KBM-7 (cell line): ENCODE data around the gene DMWD.

Experiments
- DNase-seq: peaks from one replicate; pipeline ENCODE4 v3.0.0-alpha.2; 2015
- in situ Hi-C: fragments of 300-500 bp; cut with MboI; formaldehyde crosslinking; loops from 2 replicates; pipeline ENCODE4 v1.14.3; 2020; ENCODE audit warnings: low sequenced_read_pairs, low pct_unique_long_range_greater_than_20kb, mixed read lengths

Gene DMWD, protein sequence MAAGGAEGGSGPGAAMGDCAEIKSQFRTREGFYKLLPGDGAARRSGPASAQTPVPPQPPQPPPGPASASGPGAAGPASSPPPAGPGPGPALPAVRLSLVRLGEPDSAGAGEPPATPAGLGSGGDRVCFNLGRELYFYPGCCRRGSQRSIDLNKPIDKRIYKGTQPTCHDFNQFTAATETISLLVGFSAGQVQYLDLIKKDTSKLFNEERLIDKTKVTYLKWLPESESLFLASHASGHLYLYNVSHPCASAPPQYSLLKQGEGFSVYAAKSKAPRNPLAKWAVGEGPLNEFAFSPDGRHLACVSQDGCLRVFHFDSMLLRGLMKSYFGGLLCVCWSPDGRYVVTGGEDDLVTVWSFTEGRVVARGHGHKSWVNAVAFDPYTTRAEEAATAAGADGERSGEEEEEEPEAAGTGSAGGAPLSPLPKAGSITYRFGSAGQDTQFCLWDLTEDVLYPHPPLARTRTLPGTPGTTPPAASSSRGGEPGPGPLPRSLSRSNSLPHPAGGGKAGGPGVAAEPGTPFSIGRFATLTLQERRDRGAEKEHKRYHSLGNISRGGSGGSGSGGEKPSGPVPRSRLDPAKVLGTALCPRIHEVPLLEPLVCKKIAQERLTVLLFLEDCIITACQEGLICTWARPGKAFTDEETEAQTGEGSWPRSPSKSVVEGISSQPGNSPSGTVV

DNA sequence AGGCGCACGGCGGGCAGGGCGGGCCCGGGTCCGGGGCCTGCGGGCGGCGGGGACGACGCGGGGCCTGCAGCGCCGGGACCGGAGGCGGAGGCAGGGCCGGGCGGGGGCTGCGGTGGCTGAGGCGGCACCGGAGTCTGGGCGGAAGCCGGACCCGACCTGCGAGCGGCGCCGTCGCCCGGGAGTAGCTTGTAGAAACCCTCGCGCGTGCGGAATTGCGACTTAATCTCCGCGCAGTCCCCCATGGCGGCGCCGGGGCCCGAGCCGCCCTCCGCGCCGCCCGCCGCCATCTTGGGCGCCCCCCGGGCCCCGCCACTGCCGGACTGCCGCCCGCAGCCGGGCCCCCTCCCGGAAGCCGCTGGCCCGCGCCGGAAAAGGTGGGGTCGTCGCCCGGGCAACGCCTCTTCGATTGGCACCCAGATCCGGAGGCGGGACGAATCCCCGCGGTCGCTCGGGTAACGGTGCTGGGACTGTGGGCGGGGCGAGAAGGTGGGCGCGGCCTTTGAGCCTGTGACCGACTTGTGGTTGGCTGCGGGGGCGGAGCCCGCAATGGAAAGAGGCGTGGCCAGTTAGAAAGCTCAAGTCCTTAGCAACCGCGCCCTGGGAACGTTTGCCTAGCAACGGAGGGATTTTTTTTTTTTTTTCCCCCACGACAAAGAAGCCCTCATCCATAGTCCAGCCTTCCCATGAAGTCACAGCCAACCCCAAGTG is at the start of gene DMWD:
DMWD (minus strand) TSS at position 376 of the 708 bp plus-strand sequence; CDS start at position 287, 89 bp downstream.
- peak; percentile 99 for DNase-seq
- in situ Hi-C loops, result no loop called here

DNA sequence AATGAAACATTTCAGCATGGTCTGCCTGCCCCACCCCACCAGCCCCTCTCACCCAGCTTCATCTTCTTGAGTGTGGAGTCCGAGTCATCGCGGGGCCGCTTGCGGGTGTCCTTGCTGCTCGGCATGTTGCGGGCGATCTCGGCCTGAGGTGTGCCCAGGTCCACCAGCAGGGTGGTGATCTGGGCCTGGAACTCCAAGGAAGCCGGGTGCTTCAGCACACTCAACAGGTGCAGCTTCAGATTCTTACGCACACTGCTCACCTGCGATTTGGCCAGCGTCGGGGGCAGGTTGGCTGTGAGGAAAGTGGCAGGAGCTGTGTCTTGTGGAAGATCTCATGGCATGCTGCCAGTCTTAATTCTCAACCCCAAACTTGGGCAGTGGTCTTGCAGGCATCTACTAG is 49.6 kb upstream of the DMWD start:
- in situ Hi-C loops, result no loop called here
- DNase-seq, result no peak

DNA sequence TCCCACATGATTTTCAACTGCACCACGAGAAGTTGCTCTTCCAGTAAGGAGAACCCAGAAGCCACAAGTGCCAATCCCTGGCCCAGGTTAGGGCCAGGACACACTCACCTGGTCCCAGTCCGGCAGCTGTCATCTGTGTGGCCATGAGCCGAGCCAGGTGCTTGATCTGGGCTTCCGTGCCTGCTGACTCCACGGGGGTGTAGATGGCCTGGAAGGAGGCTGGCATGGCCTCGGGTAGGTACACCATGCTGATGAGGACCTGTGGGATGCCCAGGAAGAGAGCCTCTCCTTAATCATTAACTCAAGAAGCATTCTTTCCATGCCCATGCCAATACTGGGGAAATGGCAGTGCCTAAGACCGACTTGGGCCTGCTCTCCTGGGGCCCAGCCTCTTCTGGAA is 42.3 kb upstream of the DMWD start:
- no peak for DNase-seq
- in situ Hi-C loops, result no loop called here

DNA sequence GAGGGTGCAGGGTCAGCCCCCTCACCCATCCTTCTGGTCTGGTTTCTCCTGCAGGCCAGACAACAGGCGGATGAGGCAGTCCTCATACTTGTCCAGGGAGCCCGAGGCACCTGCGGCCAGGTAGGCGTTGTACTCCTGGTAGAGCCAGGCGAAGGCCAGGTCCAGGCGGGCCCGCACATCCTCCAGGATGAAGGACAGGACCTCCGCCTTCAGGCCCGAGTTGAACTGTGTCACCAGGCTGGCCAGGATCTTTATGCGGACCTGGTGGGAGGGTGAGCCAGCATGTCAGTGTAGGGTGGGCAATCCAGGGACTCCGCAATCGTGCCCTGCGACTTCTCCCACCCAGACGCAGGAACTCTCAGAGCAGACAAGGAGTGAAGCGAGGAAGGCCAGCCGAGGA is 36.3 kb upstream of the DMWD start:
- DNase-seq, result no peak
- in situ Hi-C loops, result no loop called here

DNA sequence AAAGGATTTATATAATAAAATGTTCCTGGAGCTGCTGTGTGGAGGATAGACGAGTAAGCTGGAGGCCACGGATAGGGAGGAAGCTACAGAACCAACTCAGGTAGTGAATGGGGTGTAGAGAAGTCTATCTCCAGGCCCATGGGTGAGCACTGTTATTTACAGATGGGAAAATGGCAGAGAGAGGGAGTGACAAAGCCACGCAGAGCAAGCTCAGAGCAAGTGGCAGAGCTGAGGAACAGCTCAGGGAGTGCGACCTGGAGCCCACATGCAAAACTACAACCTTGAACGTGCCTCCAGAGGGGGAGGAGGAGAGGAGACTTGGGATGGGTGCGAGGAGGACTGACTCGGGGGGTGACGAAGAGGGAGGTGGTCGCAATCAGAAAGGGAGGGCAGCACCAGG is 35.9 kb upstream of the DMWD start:
- in situ Hi-C loops, result no loop called here
- no peak for DNase-seq

DNA sequence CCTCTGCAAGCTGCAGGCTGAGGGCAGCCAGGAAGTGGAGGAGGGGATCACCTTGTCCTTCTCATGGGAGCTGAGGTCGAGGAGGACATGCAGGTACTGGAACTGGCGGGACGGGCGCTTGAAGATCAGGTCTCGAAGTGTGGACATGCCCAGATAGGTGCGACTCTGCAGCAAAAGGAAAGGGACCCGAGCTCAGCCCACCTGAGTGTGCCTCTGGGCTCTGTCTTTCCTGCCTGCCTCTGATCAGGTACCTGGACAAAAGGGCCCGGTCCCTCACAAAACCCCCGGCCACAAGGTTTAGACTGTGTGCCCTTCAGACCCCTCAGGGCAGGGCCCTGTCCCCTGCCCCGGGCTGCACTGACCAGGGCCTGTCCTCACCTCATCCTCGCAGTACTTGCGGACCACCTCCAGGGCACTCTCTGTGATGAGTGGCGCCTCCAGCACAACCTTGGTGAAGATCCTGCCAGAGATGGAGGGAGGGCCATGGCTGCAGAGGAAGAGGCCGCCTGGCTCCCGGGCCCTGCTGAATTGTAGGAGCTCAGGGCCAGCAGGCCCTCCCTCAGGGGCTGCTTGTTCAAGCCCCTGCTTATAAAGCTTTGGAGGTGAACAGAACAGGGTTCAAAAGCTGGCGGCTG is 34.9 kb upstream of the DMWD start:
- in situ Hi-C loops, result no loop called here
- DNase-seq, result no peak

DNA sequence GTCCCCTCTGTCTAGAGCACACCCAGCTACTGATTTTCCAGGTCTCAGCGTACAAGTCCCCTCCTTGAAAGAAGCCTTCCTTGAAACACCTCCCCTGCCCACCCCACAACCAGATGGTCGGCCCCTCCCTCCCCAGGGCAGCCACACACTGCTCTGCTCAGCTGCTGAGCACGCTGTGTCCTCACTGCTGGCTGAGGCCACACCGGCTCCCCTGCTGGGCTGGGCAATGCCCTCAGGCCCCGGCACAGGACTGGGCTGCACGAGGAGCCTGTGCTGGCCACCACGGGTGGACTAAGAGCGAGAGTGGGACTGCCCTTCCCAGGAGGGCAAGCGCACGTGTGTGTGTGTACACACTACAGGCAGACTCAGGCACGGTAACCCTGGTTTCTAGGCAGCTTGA is 34.3 kb upstream of the DMWD start:
- in situ Hi-C loops, result no loop called here
- no peak for DNase-seq

DNA sequence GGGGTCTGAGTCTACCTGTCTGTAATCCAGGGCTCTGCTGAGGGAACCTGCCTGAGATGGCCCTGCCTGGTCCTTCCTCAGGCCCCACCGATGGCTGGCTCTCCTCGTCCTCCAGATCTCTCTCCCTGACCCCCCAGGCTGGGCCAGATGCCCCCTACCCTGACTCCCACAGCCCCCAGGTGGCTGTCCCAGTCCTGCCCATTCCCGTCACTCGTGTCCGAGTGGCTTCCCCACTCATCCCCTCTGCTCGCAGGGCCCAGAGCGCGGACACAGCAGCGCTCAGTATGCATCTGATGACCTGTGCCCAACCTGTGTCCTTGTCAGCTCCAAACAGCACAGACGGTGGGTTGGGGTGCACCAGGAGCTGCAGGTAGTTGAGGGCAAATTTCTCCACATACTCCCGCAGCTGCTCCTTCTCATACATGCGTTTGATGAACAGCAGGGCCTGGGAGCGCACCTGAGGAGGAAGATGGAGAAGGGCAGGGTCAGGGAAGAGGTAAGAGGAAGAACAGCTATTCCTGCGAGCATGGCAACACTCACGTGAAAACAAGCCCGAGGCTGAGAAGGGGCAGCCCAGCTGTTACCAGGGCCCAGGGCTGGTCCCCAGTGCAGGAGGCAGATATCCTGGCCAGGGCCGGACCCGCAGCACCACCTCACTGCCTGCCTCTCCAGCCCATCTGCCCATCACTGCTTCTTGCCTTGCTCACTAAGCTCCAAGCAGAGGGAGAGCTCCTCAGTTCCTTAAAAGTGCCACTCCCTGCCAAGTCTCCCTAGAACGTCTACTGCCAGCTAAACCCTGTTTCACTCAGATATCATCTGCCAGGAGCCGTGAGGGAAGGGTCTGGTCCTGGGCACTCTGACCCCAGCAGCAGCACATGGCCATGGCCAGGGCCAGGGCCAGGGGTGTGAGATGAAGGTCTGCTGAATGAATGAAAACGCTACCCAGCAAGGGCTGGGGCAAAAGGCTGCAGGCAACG is 33.6 kb upstream of the DMWD start:
- DNase-seq, result no peak
- in situ Hi-C loops, result no loop called here

DNA sequence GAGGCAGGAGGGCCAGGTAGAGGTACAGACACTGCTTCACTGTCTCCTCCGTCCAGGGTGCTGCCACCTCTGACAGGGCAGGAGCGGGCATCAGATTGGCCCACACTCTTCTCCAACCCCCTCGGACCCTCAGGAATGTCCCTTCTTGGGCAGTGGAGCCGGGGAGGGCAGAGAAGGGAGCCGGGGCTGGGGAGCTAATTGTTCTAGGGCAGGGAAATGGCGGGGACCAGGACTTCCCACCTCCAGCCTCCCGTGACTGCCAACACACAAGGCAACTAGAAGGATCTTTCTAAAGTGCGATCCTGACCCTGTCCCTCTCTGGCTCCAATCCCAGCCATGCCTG is 32.6 kb upstream of the DMWD start:
- in situ Hi-C loops, result no loop called here
- DNase-seq, result no peak

DNA sequence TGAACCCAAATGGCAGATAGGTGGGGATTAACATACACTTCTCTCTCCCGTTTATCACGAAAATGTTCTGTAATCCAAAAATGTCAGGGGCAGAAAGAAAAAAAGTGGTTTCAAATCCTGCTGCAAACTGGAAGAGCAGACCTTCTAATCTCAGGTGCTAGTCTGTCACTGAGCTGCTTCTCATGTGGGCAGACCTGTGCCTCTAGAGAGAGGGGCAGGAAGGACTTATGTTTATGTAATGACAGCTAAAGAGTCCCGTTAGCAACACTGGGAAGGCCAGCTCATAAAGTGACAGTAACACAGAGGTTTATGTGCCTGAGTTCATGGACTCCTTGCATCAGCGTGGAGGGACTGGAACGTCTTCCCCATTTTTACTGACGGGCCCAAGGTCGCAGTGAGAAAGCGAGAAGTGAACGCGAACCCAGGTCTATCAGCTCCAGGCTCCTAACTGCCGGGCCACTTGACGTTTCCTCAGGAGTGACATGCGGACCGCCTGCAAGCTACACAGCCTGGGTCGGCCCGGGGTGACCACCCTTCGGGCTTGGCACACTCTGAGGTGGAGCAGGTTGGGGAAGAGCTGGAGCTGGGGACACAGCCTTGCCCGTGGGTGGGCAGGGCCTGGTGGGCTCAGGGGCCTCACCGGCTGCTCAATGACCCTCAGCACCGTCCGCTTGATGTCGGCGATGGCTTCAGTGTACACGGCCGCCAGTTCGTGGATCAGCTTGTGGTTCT is 32.1 kb upstream of the DMWD start:
- DNase-seq, result no peak
- in situ Hi-C loops, result no loop called here

DNA sequence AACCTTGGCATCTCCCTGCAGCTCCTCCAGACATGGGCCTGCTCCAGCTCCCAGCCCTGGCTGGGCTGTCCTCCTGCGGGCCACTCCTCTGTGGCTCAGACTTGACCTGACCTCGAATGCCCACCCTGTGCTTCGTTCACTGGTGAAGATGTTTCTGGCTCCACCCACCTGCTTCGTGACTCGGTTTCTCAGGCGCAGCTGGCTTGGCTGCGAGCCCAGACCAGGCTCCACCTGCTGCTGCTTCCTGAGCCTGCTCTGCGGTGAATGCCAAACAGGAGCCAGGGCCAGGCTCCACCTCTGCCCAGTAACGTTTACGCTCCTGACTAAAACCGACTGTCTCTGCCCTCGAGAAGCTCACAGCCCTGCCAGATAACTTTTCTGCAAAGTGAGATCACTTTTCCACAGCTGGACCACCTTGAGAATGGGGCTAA is 31.4 kb upstream of the DMWD start:
- in situ Hi-C loops, result no loop called here
- no peak for DNase-seq

DNA sequence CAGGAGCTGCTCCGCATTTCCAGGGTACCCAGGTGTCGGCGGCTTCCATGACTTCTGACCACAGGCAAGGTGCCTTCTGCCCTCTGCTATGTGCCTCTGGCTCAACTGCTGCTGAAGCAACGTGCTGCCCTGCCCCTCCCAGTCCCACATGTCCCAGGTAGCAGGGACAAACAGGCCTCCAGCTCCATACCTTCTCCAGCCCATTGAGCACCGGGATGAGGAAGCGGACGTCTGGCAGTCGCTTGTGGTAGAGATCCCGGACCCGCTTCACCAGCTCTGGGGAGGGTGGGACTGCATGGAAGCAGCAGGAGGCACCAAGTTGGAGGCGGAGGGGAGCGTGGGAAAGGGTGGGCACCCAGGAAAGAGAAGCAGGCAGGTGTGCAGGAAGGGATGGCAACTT is 30.5 kb upstream of the DMWD start:
- no peak for DNase-seq
- in situ Hi-C loops, result no loop called here

DNA sequence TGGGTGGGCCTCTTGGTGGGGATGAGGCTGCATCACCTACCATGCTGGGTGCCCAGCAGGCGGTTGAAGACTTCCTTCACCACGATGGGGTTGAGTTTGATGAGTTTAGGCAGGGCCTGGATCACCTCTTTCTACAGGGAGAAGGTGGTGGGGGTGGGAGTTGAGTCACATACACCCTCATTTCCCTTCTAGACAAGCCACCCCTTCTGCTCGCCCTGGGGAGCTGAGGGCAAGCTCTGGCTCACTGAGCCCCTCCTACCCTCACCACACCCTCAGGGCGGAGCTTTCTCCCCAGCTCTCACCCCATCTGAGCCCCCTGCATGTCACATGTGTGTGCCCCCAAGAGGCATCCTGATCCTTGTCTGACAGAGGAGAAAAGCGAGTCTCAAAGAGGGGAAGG is 30.1 kb upstream of the DMWD start:
- in situ Hi-C loops, result no loop called here
- no peak for DNase-seq

DNA sequence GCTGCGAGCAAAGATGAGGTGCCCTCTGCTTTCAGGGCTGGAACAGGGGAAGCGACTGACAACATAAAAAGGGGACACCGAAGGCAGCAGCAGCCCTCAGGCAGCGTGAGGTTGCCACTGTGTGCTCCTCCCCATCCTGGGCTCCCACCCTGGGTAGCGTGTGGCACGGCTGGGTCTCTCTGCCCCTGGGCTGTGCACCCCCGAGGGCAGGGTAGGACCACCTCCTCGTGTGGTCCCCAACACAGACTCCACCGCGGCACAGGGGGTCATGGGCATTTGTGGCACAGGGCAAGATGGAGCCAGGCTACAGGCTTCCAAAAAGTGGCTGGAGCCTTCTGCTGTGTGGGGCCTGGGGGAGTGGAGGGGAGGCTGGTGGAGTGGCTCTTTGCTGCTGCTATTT is 28.9 kb upstream of the DMWD start:
- no peak for DNase-seq
- in situ Hi-C loops, result no loop called here

DNA sequence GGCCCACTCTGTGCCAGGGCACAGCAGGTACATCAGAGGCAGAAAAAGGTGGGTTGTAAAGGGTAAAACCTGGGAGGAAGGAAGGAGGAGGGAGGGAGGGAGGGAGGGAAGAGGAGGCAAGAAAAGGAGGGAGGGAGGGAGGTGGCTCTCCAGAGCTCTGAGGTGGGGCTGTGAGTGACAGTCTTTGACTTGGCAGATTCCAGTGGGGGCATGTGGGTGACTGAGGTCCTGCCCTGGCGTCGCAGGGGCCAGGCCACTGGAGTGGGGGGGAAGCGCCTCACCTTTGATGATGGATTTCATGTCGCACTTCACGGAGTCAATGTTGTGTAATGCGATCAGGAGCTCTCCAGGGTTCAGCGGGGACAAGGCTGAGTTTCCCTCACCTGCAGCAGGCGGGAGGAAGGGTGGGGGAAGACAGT is 28.5 kb upstream of the DMWD start:
- DNase-seq, result no peak
- in situ Hi-C loops, result no loop called here

DNA sequence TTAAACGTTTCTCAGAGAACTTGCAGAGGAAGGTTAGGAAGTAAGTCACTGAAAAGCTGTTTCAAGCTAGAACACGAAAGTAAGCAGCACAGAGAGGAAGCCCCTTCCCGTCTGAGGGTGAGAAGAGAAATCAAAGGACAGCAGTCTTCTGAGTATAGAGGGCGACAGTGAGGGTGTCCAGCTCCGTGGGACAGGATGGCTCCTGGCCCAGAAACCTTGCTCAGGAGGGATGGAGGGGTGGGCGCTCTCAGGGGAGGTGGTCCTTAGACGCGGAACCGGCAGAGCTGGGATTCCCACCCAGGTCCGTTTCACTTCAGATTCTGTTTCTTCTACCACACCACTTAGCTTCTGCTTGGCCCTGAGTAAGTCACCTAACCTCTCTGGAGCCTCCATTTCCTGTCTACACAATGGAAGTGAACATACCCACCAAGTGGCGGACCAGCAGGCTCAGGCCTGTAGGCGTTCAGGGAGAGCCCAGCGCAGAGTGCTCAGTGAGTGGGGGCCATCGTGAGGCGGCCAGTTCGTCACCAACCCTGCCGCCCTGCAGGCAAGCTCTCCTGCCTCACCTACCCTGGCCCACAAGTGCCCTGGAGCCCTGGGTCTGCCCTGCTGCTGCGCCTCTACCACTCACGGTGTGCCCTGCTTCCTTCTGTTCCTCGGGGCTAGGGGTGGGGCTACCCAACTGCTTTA is 27.9 kb upstream of the DMWD start:
- DNase-seq, result no peak

DNA sequence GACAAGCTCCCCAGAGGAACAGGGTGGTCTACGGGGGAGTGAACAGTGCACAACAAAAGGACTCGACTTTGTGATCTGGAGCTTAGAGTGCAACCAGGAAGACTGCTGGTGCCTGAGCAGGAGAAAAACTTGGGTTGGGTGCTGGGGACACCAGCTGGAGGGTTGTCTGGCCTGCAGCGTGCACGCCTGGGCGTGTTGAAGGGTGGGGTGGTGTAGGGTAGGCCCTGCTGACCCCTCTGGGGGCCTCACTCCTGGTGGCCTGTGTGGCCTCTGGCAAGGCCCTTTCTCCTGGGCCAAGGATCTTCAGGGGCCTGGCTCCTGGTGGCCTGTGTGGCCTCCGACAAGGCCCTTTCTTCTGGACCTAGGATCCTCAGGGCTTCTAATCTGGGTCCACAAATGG is 27.1 kb upstream of the DMWD start:
- DNase-seq, result no peak
- in situ Hi-C loops, result no loop called here

More for the DNA sequence above, 27.9 kb upstream of the DMWD start:
- in situ Hi-C loops, result no loop called here
